Skeletal muscle satellite cell (primary cell): ENCODE measurements around the gene CYB5R3.

ENCODE experiments used
- H3K27me3 ChIP-seq: 2 replicates; pipeline ENCODE4 v1.7.0; 2013; ENCODE audit warnings: low read length; ENCODE audit not compliant: control insufficient read depth, insufficient read depth
- H3K36me3 ChIP-seq: 2 replicates; pipeline ENCODE4 v1.7.0; 2013; ENCODE audit warnings: mild to moderate bottlenecking, control low read depth, low read length; ENCODE audit not compliant: insufficient read depth
- H3K4me1 ChIP-seq: 2 replicates; pipeline ENCODE4 v1.7.0; 2013; ENCODE audit warnings: low read length; ENCODE audit not compliant: control insufficient read depth, insufficient read depth
- H3K4me2 ChIP-seq: 2 replicates; pipeline ENCODE4 v1.7.0; 2013; ENCODE audit warnings: mild to moderate bottlenecking, low read length
- H3K4me3 ChIP-seq: 2 replicates; pipeline ENCODE4 v1.7.0; 2013; ENCODE audit warnings: low read length
- H3K9ac ChIP-seq: 2 replicates; pipeline ENCODE4 v1.7.0; 2013; ENCODE audit warnings: mild to moderate bottlenecking, low read depth, low read length, moderate library complexity
- H3K9me3 ChIP-seq: replicated peaks from 2 replicates; pipeline ENCODE4 v1.7.0; 2013; ENCODE audit warnings: mild to moderate bottlenecking, control low read depth, low read length

Gene CYB5R3

GRCh38 chr22:42603427-42603826, 45.8 kb downstream of the CYB5R3 start:
- Histone ChIP-seq H3K4me1 (peaks cover 8% of the 10 kb centered on the region), H3K9me3 (no peaks in the 10 kb centered on the region), H3K36me3 (peaks cover 45% of the 10 kb centered on the region), H3K27me3 (no peaks in the 10 kb centered on the region), H3K9ac (no peak overlapping the region), H3K4me2 (no peak overlapping the region), H3K4me3 (no peak overlapping the region)

- Histone ChIP-seq H3K4me2 (no peak overlapping the region), H3K4me3 (no peak overlapping the region), H3K4me1 (peaks cover 4% of the 10 kb centered on the region), H3K36me3 (peaks cover 46% of the 10 kb centered on the region), H3K9me3 (no peaks in the 10 kb centered on the region), H3K27me3 (no peaks in the 10 kb centered on the region), H3K9ac (no peak overlapping the region)
These were observed 46.7 kb downstream of the CYB5R3 start for GRCh38 chr22:42602470-42602869.

GRCh38 chr22:42601879-42602465, 47.2 kb downstream of the CYB5R3 start:
- Histone ChIP-seq H3K27me3 (no peaks in the 10 kb centered on the region), H3K4me1 (peaks cover 4% of the 10 kb centered on the region), H3K9ac (no peak overlapping the region), H3K4me2 (no peak overlapping the region), H3K36me3 (peaks cover 51% of the 10 kb centered on the region), H3K4me3 (no peak overlapping the region), H3K9me3 (no peaks in the 10 kb centered on the region)

- H3K9me3 ChIP-seq, result no peaks in the 10 kb centered on the region
- H3K27me3 ChIP-seq, result no peaks in the 10 kb centered on the region
- H3K4me2 ChIP-seq, result no peak overlapping the region
- peaks cover 80% of the 10 kb centered on the region for H3K36me3 ChIP-seq
- no peak overlapping the region for H3K9ac ChIP-seq
- H3K4me1 ChIP-seq, result no peaks in the 10 kb centered on the region
- no peak overlapping the region for H3K4me3 ChIP-seq
These were observed 52.2 kb downstream of the CYB5R3 start for GRCh38 chr22:42596863-42597530.

- no peak overlapping the region for H3K9ac ChIP-seq
- no peaks in the 10 kb centered on the region for H3K4me1 ChIP-seq
- H3K9me3 ChIP-seq, result no peaks in the 10 kb centered on the region
- H3K36me3 ChIP-seq, result peaks cover 83% of the 10 kb centered on the region
- H3K4me3 ChIP-seq, result no peak overlapping the region
- H3K4me2 ChIP-seq, result no peak overlapping the region
- H3K27me3 ChIP-seq, result no peaks in the 10 kb centered on the region
These were observed 52.9 kb downstream of the CYB5R3 start for GRCh38 chr22:42596336-42596735.

GRCh38 chr22:42595434-42595833, 53.8 kb downstream of the CYB5R3 start:
- H3K4me2 ChIP-seq, result no peak overlapping the region
- H3K9me3 ChIP-seq, result no peaks in the 10 kb centered on the region
- H3K4me1 ChIP-seq, result no peaks in the 10 kb centered on the region
- no peak overlapping the region for H3K4me3 ChIP-seq
- H3K36me3 ChIP-seq, result peaks cover 82% of the 10 kb centered on the region
- no peaks in the 10 kb centered on the region for H3K27me3 ChIP-seq
- H3K9ac ChIP-seq, result no peak overlapping the region

- Histone ChIP-seq H3K9ac (no peak overlapping the region), H3K4me1 (no peaks in the 10 kb centered on the region), H3K27me3 (no peaks in the 10 kb centered on the region), H3K36me3 (peaks cover 80% of the 10 kb centered on the region), H3K4me2 (no peak overlapping the region), H3K9me3 (no peaks in the 10 kb centered on the region), H3K4me3 (no peak overlapping the region)
These were observed 57.2 kb downstream of the CYB5R3 start for GRCh38 chr22:42591987-42592386.

- H3K27me3 ChIP-seq, result no peaks in the 10 kb centered on the region
- no peak overlapping the region for H3K9ac ChIP-seq
- H3K4me1 ChIP-seq, result no peaks in the 10 kb centered on the region
- H3K36me3 ChIP-seq, result peaks cover 75% of the 10 kb centered on the region
- no peaks in the 10 kb centered on the region for H3K9me3 ChIP-seq
- H3K4me2 ChIP-seq, result no peak overlapping the region
- no peak overlapping the region for H3K4me3 ChIP-seq
These were observed 61.5 kb downstream of the CYB5R3 start for GRCh38 chr22:42587588-42588175.

- H3K4me2 ChIP-seq, result no peak overlapping the region
- no peaks in the 10 kb centered on the region for H3K9me3 ChIP-seq
- H3K4me3 ChIP-seq, result no peak overlapping the region
- H3K9ac ChIP-seq, result no peak overlapping the region
- H3K36me3 ChIP-seq, result peaks cover 66% of the 10 kb centered on the region
- H3K4me1 ChIP-seq, result peaks cover 4% of the 10 kb centered on the region
- no peaks in the 10 kb centered on the region for H3K27me3 ChIP-seq
These were observed 62.8 kb downstream of the CYB5R3 start for GRCh38 chr22:42586381-42586780.

- no peak overlapping the region for H3K4me2 ChIP-seq
- H3K9me3 ChIP-seq, result no peaks in the 10 kb centered on the region
- H3K9ac ChIP-seq, result no peak overlapping the region
- no peak overlapping the region for H3K4me3 ChIP-seq
- peaks cover 58% of the 10 kb centered on the region for H3K36me3 ChIP-seq
- no peaks in the 10 kb centered on the region for H3K27me3 ChIP-seq
- H3K4me1 ChIP-seq, result peaks cover 4% of the 10 kb centered on the region
These were observed 64.1 kb downstream of the CYB5R3 start for GRCh38 chr22:42585096-42585495.

GRCh38 chr22:42584364-42584940, 64.7 kb downstream of the CYB5R3 start:
- Histone ChIP-seq H3K4me1 (peaks cover 4% of the 10 kb centered on the region), H3K4me3 (no peak overlapping the region), H3K9me3 (no peaks in the 10 kb centered on the region)

More at GRCh38 chr22:42584364-42584940, 64.7 kb downstream of the CYB5R3 start:
- Histone ChIP-seq H3K4me2 (no peak overlapping the region), H3K36me3 (peaks cover 60% of the 10 kb centered on the region), H3K27me3 (no peaks in the 10 kb centered on the region), H3K9ac (no peak overlapping the region)
